Pancreas (tissue), 10 donors: ENCODE results near the gene KIF11. TPM values are rescaled to one million over a fixed set of nuclear protein-coding genes. Genes with fewer than 3 reads are reported as not detected.

Source experiments
- ATAC-seq, 4 donors: fragments of 200-7000 bp; cut with Tn5 transposase; one replicate each; pipeline versions ENCODE4 v1.8.0 to v1.9.1; 2020; ENCODE audit warnings: mild to moderate bottlenecking in 4 of 4, moderate library complexity in 4 of 4
- DNase-seq, 6 donors: peaks; one replicate each; pipeline ENCODE4 v3.0.0-alpha.2; 2020
- FAIRE-seq: peaks from 2 replicates; lab custom pipeline; 2012; peaks lifted over from hg19 to GRCh38; lab: Jason Lieb, UNC
- H3K27ac ChIP-seq, 4 donors: fragments of 200-600 bp; sonication (generic); 1 replicate in 3 of 4; 2 replicates in 1 of 4; pipeline versions ENCODE4 v1.5.0 to v1.8.0; 2020
- H3K27me3 ChIP-seq, 4 donors: fragments of 200-600 bp; one replicate each; pipeline ENCODE4 v1.8.0; 2021
- H3K36me3 ChIP-seq, 3 donors: fragments of 200-600 bp; sonication (generic) in 1 of 3; one replicate each; pipeline versions ENCODE4 v1.5.0 to v1.8.0; 2020 to 2021
- H3K4me1 ChIP-seq, 3 donors: fragments of 200-600 bp; one replicate each; pipeline ENCODE4 v1.8.0; 2021
- H3K4me3 ChIP-seq, 4 donors: fragments of 200-600 bp; sonication (generic) in 2 of 4; one replicate each; pipeline versions ENCODE4 v1.5.0 to v1.8.0; 2020 to 2021
- H3K9me3 ChIP-seq, 4 donors: fragments of 200-600 bp; one replicate each; pipeline ENCODE4 v1.8.0; 2021
- CTCF ChIP-seq, 4 donors: fragments of 200-600 bp; sonication (generic) in 3 of 4; IDR thresholded peaks; one replicate each; pipeline versions ENCODE4 v1.5.0 to v1.8.0; 2021; ENCODE audit warnings: antibody characterized with exemption in 4 of 4
- WGBS, 2 donors: extraction: QIAGEN DNeasy Blood & Tissue Kit; methylation state at CpG; one replicate each; pipeline ENCODE4 v1.1.7; 2013; 5-methylcytosine and 5-hydroxymethylcytosine counted together
- intact Hi-C, 3 donors: fragments of 100-400 bp; cut with DNase I; formaldehyde crosslinking; loops; one replicate each; pipeline versions ENCODE4 v1.11.1 to v1.14.2; 2022
- polyA plus RNA-seq, 2 donors: library from polyadenylated mRNA; stranded (reverse); fragments of 200-250 nt; gene quantifications; one replicate each; pipeline ENCODE4 v1.2.3, GENCODE V29; 2013
- total RNA-seq, 6 donors: library from RNA; stranded (reverse); fragmentation: NEBNext Ultra II Directional in 4 of 6; extraction: Animal tissue kit (Norgen Biotek cat#: 25700) in 4 of 6; gene quantifications; one replicate each; pipeline versions ENCODE4 v1.2.1 to v1.2.4, GENCODE V29; 2021 to 2023
- donor health status: healthy with polysubstance abuse.
- donor health status: DM: no; HTN: no; CAD: no; lungs with moderate emphysema.
- donor health status: DM: no; HTN: no; CAD: no.
- donor health status: control.
- donor health status: control.
- donor health status: Bipolar disorder and iron deficiency.
- donor health status: DM: yes; HTN: yes; CAD: no.
- donor health status: DM: no; HTN: no; CAD: no.
- donor health status: DM: no; HTN: no; CAD: no.
- donor health status: DM: yes; HTN: yes; CAD: no.

The KIF11 gene
- total and polyA plus RNA-seq, 8 donors: 0.19 to 1.1 (median 0.41) TPM

GRCh38 chr10:92590623-92591549 is 2.0 kb upstream of the KIF11 start:
- intact Hi-C loops: no loop called here
- H3K27me3 ChIP-seq: no peaks in the 10 kb centered on the region
- no peaks in the 10 kb centered on the region for H3K36me3 ChIP-seq
- H3K4me3 ChIP-seq: peak overlapping the region in 3 of 4 donors; percentile 32 to 78 (median 67)
- no peaks in the 10 kb centered on the region for H3K9me3 ChIP-seq
- DNase-seq: peak in 2 of 6 donors; percentile 11 to 22
- ATAC-seq: peak in 3 of 4 donors; percentile 0 to 8 (median 7)
- no peak for TF ChIP-seq CTCF (IDR thresholded peaks at IDR 0.05)
- FAIRE-seq: no peak
- peak overlapping the region; percentile 78 to 93 (median 82) for H3K27ac ChIP-seq
- peaks cover 0 to 12% (median 6%) of the 10 kb centered on the region in 3 donors for H3K4me1 ChIP-seq
- WGBS, 2 donors: 54 to 58% methylated on average over 19 of the region's 19 CpGs

GRCh38 chr10:92591550-92592022 is 1.3 kb upstream of the KIF11 start:
- TF ChIP-seq CTCF (IDR thresholded peaks at IDR 0.05): peak in 1 of 4 donors; percentile 6
- intact Hi-C loops: no loop called here
- Histone ChIP-seq H3K36me3 (no peaks in the 10 kb centered on the region), H3K27ac (peak overlapping the region; percentile 78 to 93 (median 82)), H3K9me3 (no peaks in the 10 kb centered on the region), H3K27me3 (no peaks in the 10 kb centered on the region), H3K4me3 (peak overlapping the region; percentile 32 to 78 (median 60)), H3K4me1 (peaks cover 0 to 12% (median 6%) of the 10 kb centered on the region in 3 donors)
- WGBS, 2 donors: 0 to 1% methylated on average over 38 of the region's 38 CpGs
- peak; percentile 87 to 94 (median 88) for DNase-seq
- peak; percentile 85 to 91 (median 90) for ATAC-seq
- FAIRE-seq: no peak

DNA sequence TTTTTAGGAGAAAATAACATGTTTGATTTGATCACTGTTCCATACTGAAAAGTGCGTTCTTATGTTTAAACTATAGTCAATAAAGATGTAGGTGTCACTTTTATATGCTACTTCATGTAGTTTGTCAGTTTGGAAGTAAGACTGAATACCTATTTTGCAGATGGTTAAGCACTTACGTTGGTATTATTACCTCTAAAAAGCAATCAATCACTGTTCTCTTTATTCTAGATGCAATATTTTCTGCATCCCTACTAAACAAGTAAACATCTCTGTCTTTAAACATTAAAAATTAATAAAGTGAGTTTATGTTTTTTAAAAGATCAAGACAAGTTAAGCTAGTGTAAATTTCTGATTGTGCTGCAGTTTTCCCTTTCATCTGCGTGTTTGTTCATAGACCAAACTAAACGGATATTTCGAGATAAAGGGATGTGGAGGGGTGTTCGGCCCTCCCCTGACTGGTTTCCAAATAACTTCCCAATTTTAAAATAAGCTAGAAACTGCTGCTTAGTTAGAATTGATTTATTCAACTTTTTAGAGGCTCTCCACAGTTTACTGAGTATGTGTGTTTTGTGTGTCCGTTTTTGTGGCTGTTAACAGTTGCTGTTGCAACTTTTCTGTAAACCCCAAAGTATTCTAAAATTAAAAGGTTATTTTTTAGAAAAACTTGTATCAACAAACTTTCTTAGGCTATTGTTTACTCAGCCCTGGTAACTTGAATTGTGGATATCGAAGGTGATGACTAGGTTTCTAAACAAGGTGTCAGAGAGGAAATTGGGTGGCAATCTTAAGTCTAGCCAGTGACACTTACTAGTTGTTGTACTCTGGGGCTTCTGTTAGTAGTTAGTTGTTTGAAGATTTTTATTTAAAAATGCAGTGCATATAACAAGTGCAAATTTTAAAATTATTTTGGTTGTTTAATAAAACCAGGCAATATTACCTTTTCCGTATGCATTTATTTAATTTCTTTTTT is 974 bp downstream of the KIF11 start:
- no peak for ATAC-seq
- WGBS, 2 donors: 11 to 14% methylated on average over 9 of the region's 9 CpGs
- Histone ChIP-seq H3K4me3 (peak overlapping the region in 3 of 4 donors; percentile 48 to 78 (median 67)), H3K9me3 (no peaks in the 10 kb centered on the region), H3K27ac (no peak overlapping the region), H3K36me3 (no peaks in the 10 kb centered on the region), H3K27me3 (no peaks in the 10 kb centered on the region), H3K4me1 (peaks cover 0 to 12% (median 6%) of the 10 kb centered on the region in 3 donors)
- no peak for TF ChIP-seq CTCF (IDR thresholded peaks at IDR 0.05)
- FAIRE-seq: no peak
- intact Hi-C loops: no loop called here
- DNase-seq: no peak

- ATAC-seq: no peak
- Histone ChIP-seq H3K4me1 (peaks cover 0 to 12% (median 6%) of the 10 kb centered on the region in 3 donors), H3K9me3 (no peaks in the 10 kb centered on the region), H3K27ac (no peak overlapping the region), H3K4me3 (no peak overlapping the region), H3K36me3 (no peaks in the 10 kb centered on the region), H3K27me3 (no peaks in the 10 kb centered on the region)
- no peak for FAIRE-seq
- 89 to 93% methylated on average over 2 of the region's 2 CpGs for WGBS, 2 donors
- intact Hi-C loops: no loop called here
- no peak for TF ChIP-seq CTCF (IDR thresholded peaks at IDR 0.05)
- DNase-seq: no peak
Observed at GRCh38 chr10:92595505-92595904, 2.6 kb downstream of the KIF11 start.
